Measurements from ENCODE around the gene TMEM233. TPM values are rescaled to one million over a fixed set of nuclear protein-coding genes. Genes with fewer than 3 reads are reported as not detected.

TMEM233 gene
- total and polyA plus RNA-seq, 9 of the 15 experiments (the other 6 are each of a cell fraction or from before 2014, with no cell fraction given) = 0.04 to 0.17 (median 0.07) TPM; not detected in 2

- TF ChIP-seq THAP12 (CRISPR knock-in tag; IDR thresholded peaks at IDR 0.05) (peak; percentile 92), ATF2 (CRISPR knock-in tag; IDR thresholded peaks at IDR 0.05) (no peak), RBM25 (IDR thresholded peaks at IDR 0.05; ENCODE audit: low read depth, low read length, severe bottlenecking) (no peak), HNRNPK (IDR thresholded peaks at IDR 0.05; ENCODE audit: low read depth, low read length, poor library complexity, severe bottlenecking) (no peak), SNAPC5 (CRISPR knock-in tag; IDR thresholded peaks at IDR 0.05) (no peak), SOX6 (IDR thresholded peaks at IDR 0.05) (peak; percentile 73; the same call in 1 of the 2 replicates), ZNF23 (CRISPR knock-in tag; IDR thresholded peaks at IDR 0.05) (no peak), NCOA6 (IDR thresholded peaks at IDR 0.05) (no peak), ZFP1 (CRISPR knock-in tag; IDR thresholded peaks at IDR 0.05) (no peak), PTBP1 (IDR thresholded peaks at IDR 0.05; ENCODE audit: low read depth, low read length) (no peak), GTF2F1 (IDR thresholded peaks at IDR 0.05; ENCODE audit: low read depth, low read length) (peak; percentile 73; the same call in 1 of the 2 replicates), ZNF639 (CRISPR knock-in tag; conservative IDR thresholded peaks at IDR 0.05 in 1 of 2, IDR thresholded peaks at IDR 0.05 in 1 of 2) (peak in 1 of 2 experiments; percentile 99; a peak in 2 of 4 replicates), MNT (conservative IDR thresholded peaks at IDR 0.05) (peak; percentile 68 to 91), EP300 (IDR thresholded peaks at IDR 0.05; ENCODE audit: low read length) (peak; percentile 78), CC2D1A (IDR thresholded peaks at IDR 0.05) (no peak), HOXB6 (CRISPR knock-in tag; IDR thresholded peaks at IDR 0.05; ENCODE audit: borderline replicate concordance) (no peak), MTF1 (CRISPR knock-in tag; IDR thresholded peaks at IDR 0.05; ENCODE audit: borderline replicate concordance) (no peak), MLLT1 (IDR thresholded peaks at IDR 0.05) (peak; percentile 80 to 81; a peak in 3 of 4 replicates)
These were observed 74.2 kb downstream of the TMEM233 start, which contains the start of gene PRKAB1 (continued) for GRCh38 chr12:119667577-119668323.

Measured in K562 (cell line).